Neuronal stem cell (in vitro differentiated cells): Measurements from ENCODE around the gene SSRP1.
"Not testable (repeated sequence)": the region's sequence is repeated elsewhere in the genome, so short reads cannot be mapped to it uniquely, and the experiment has no call there.

Source experiments
- DNase-seq: peaks from one replicate; pipeline ENCODE4 v3.0.0-alpha.2; 2013; ENCODE audit warnings: low spot score
- H2AFZ ChIP-seq: one replicate; pipeline ENCODE4 v1.6.1; 2013; ENCODE audit warnings: mild to moderate bottlenecking, low read length, inconsistent platforms
- H2AK5ac ChIP-seq: 2 replicates; pipeline ENCODE4 v1.6.1; 2013; ENCODE audit warnings: low read depth, mild to moderate bottlenecking, inconsistent platforms, low read length, moderate library complexity, mixed read lengths
- H2BK120ac ChIP-seq: 2 replicates; pipeline ENCODE4 v1.6.1; 2013; ENCODE audit warnings: low read depth, mild to moderate bottlenecking, inconsistent platforms, low read length, moderate library complexity, mixed read lengths
- H2BK12ac ChIP-seq: one replicate; pipeline ENCODE4 v1.6.1; 2013; ENCODE audit warnings: low read length, inconsistent platforms
- H2BK15ac ChIP-seq: 2 replicates; pipeline ENCODE4 v1.6.1; 2013; ENCODE audit warnings: mild to moderate bottlenecking, low read length, inconsistent platforms, mixed read lengths
- H2BK5ac ChIP-seq: one replicate; pipeline ENCODE4 v1.6.1; 2013; ENCODE audit warnings: inconsistent platforms, mild to moderate bottlenecking, low read length, moderate library complexity
- H3K14ac ChIP-seq: one replicate; pipeline ENCODE4 v1.6.1; 2013; ENCODE audit warnings: low read length, inconsistent platforms
- H3K18ac ChIP-seq: 2 replicates; pipeline ENCODE4 v1.6.1; 2013; ENCODE audit warnings: low read length, inconsistent platforms
- H3K23ac ChIP-seq: 2 replicates; pipeline ENCODE4 v1.6.1; 2013; ENCODE audit warnings: low read depth, mild to moderate bottlenecking, mixed read lengths, low read length, inconsistent platforms; ENCODE audit not compliant: poor library complexity
- H3K27ac ChIP-seq: replicated peaks from 3 replicates; pipeline ENCODE4 v1.5.1; 2013; ENCODE audit warnings: low read length, inconsistent platforms
- H3K27me3 ChIP-seq, 3 experiments: 2 replicates each; pipeline ENCODE4 v1.6.1; 2013; ENCODE audit warnings: low read length in 3 of 3, mild to moderate bottlenecking in 2 of 3, inconsistent platforms in 1 of 3, low read depth in 1 of 3, mixed read lengths in 1 of 3, moderate library complexity in 1 of 3; ENCODE audit not compliant: control insufficient read depth in 3 of 3, insufficient read depth in 3 of 3
- H3K36me3 ChIP-seq, 2 donors: replicated peaks in 1 of 2; 2 replicates each; pipeline ENCODE4 v1.6.1; 2013; ENCODE audit warnings: low read length in 2 of 2; ENCODE audit not compliant: control insufficient read depth in 2 of 2, insufficient read depth in 2 of 2
- H3K4ac ChIP-seq: 2 replicates; pipeline ENCODE4 v1.6.1; 2013; ENCODE audit warnings: inconsistent platforms, mild to moderate bottlenecking, low read length, moderate library complexity
- H3K4me1 ChIP-seq, 2 donors: 1 replicate in 1 of 2; 2 replicates in 1 of 2; pipeline ENCODE4 v1.6.1; 2013; ENCODE audit warnings: low read length in 2 of 2, low read depth in 1 of 2; ENCODE audit not compliant: control insufficient read depth in 2 of 2, insufficient read depth in 1 of 2
- H3K4me2 ChIP-seq: one replicate; pipeline ENCODE4 v1.6.1; 2013; ENCODE audit warnings: mild to moderate bottlenecking, low read length, inconsistent platforms; ENCODE audit not compliant: insufficient read depth, poor library complexity, severe bottlenecking
- H3K4me3 ChIP-seq, 2 donors: 2 replicates each; pipeline ENCODE4 v1.5.1; 2013; ENCODE audit warnings: low read length in 2 of 2, mild to moderate bottlenecking in 2 of 2, inconsistent platforms in 1 of 2, moderate library complexity in 1 of 2
- H3K79me1 ChIP-seq: one replicate; pipeline ENCODE4 v1.6.1; 2013; ENCODE audit warnings: low read depth, mild to moderate bottlenecking, inconsistent platforms, low read length, moderate library complexity
- H3K9ac ChIP-seq: one replicate; pipeline ENCODE4 v1.6.1; 2013; ENCODE audit warnings: mild to moderate bottlenecking, low read depth, low read length, inconsistent platforms; ENCODE audit not compliant: poor library complexity
- H3K9me3 ChIP-seq, 2 donors: replicated peaks in 1 of 2; 2 replicates each; pipeline versions ENCODE3 to v1.6.1; 2013; ENCODE audit warnings: low read length in 2 of 2, mild to moderate bottlenecking in 2 of 2, inconsistent platforms in 1 of 2, low read depth in 1 of 2, mixed read lengths in 1 of 2, moderate library complexity in 1 of 2; ENCODE audit not compliant: control insufficient read depth in 2 of 2, insufficient read depth in 1 of 2
- H4K8ac ChIP-seq: one replicate; pipeline ENCODE4 v1.6.1; 2013; ENCODE audit warnings: low read depth, mild to moderate bottlenecking, inconsistent platforms, low read length, moderate library complexity
- H4K91ac ChIP-seq: one replicate; pipeline ENCODE4 v1.6.1; 2013; ENCODE audit warnings: low read length, low read depth, mild to moderate bottlenecking, inconsistent platforms; ENCODE audit not compliant: poor library complexity
- WGBS, 2 donors: extraction: QIAGEN DNeasy Blood & Tissue Kit; methylation state at CpG; one replicate each; pipeline ENCODE4 v1.1.7; 2013; ENCODE audit warnings: missing lambda C conversion rate in 2 of 2, mixed read lengths in 1 of 2; ENCODE audit not compliant: insufficient read length in 2 of 2, insufficient replicate concordance in 1 of 2; ENCODE audit errors: extremely low coverage in 2 of 2; 5-methylcytosine and 5-hydroxymethylcytosine counted together

The SSRP1 gene

GRCh38 chr11:57281546-57281945, 54.1 kb downstream of the SSRP1 start:
- H3K4me3 ChIP-seq, H3K9ac ChIP-seq, H2AFZ ChIP-seq, H3K36me3 ChIP-seq, H3K18ac ChIP-seq, H2BK12ac ChIP-seq, H4K8ac ChIP-seq, DNase-seq, H2BK15ac ChIP-seq, H4K91ac ChIP-seq, H3K14ac ChIP-seq, H2AK5ac ChIP-seq, H3K4me2 ChIP-seq, H3K4ac ChIP-seq, H3K4me1 ChIP-seq, H3K27me3 ChIP-seq, H2BK120ac ChIP-seq, H2BK5ac ChIP-seq, H3K79me1 ChIP-seq, H3K27ac ChIP-seq, H3K9me3 ChIP-seq, H3K23ac ChIP-seq: not testable (repeated sequence)
- no CpG with 5 or more reads among the region's 6 CpGs for WGBS, 2 donors

GRCh38 chr11:57279116-57279515, 56.6 kb downstream of the SSRP1 start:
- H2AK5ac ChIP-seq, result no peak overlapping the region
- peaks cover 0 to 3% (median 0%) of the 10 kb centered on the region in 3 experiments for H3K27me3 ChIP-seq
- no peaks in the 10 kb centered on the region for H3K36me3 ChIP-seq
- H3K9me3 ChIP-seq, result no peaks in the 10 kb centered on the region
- no peak overlapping the region for H3K27ac ChIP-seq
- H2BK5ac ChIP-seq, result no peak overlapping the region
- DNase-seq, result no peak
- no peak overlapping the region for H2BK15ac ChIP-seq
- H3K9ac ChIP-seq, result no peak overlapping the region
- no peak overlapping the region for H2BK12ac ChIP-seq
- no peak overlapping the region for H2AFZ ChIP-seq
- no peak overlapping the region for H3K18ac ChIP-seq
- H2BK120ac ChIP-seq, result no peak overlapping the region
- no peak overlapping the region for H3K14ac ChIP-seq
- H3K4me3 ChIP-seq, result no peak overlapping the region
- WGBS, 2 donors, result no CpG with 5 or more reads among the region's 5 CpGs
- no peaks in the 10 kb centered on the region for H3K79me1 ChIP-seq
- peaks cover 7 to 9% of the 10 kb centered on the region in 2 donors for H3K4me1 ChIP-seq
- no peak overlapping the region for H4K91ac ChIP-seq
- H3K23ac ChIP-seq, result no peak overlapping the region
- H4K8ac ChIP-seq, result no peak overlapping the region
- H3K4me2 ChIP-seq, result no peak overlapping the region
- H3K4ac ChIP-seq, result no peak overlapping the region

DNA sequence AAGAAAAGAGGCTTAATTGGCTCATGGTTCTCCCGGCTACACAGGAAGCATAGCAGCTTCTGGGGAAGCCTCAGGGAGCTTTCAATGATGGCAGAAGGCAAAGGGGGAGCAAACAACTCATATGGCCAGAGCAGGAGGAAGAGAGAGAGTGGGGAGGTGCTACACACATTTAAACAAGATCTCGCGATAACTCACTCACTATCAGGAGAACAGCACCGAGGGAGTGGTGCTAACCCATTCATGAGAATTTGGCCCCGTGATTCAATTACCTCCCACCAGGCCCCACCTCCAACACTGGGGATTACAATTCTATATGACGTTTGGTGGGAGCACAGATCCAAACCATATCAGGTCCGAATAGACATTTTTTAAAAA, 57.0 kb downstream of the SSRP1 start:
- Histone ChIP-seq H2AK5ac (no peak overlapping the region), H2BK5ac (no peak overlapping the region), H3K27ac (no peak overlapping the region), H3K4me1 (peaks cover 5 to 7% of the 10 kb centered on the region in 2 donors), H4K91ac (no peak overlapping the region), H3K27me3 (peaks cover 0 to 1% (median 0%) of the 10 kb centered on the region in 3 experiments), H3K79me1 (no peaks in the 10 kb centered on the region), H2BK12ac (no peak overlapping the region), H3K36me3 (no peaks in the 10 kb centered on the region), H4K8ac (no peak overlapping the region), H3K18ac (no peak overlapping the region), H3K4me2 (no peak overlapping the region), H3K4ac (no peak overlapping the region), H2BK120ac (no peak overlapping the region), H3K9me3 (peaks cover 0 to under 1% of the 10 kb centered on the region in 2 donors), H3K4me3 (no peak overlapping the region), H3K23ac (no peak overlapping the region), H3K9ac (no peak overlapping the region), H3K14ac (no peak overlapping the region), H2BK15ac (no peak overlapping the region), H2AFZ (peak overlapping the region; percentile 88)
- no CpG with 5 or more reads among the region's 7 CpGs for WGBS, 2 donors
- DNase-seq, result no peak

- peaks cover 0 to 5% of the 10 kb centered on the region in 2 donors for H3K9me3 ChIP-seq
- no peak overlapping the region for H2AK5ac ChIP-seq
- H3K4me2 ChIP-seq, result peak overlapping the region; percentile 39
- peak; percentile 70 for DNase-seq
- no peaks in the 10 kb centered on the region for H3K36me3 ChIP-seq
- no peak overlapping the region for H2BK12ac ChIP-seq
- no peak overlapping the region for H4K8ac ChIP-seq
- H3K23ac ChIP-seq, result no peak overlapping the region
- no peak overlapping the region for H3K18ac ChIP-seq
- H3K4me3 ChIP-seq, result peak overlapping the region in 1 of 2 donors; percentile 6
- no peak overlapping the region for H3K4ac ChIP-seq
- no peak overlapping the region for H2BK5ac ChIP-seq
- peaks cover 4 to 5% of the 10 kb centered on the region in 2 donors for H3K4me1 ChIP-seq
- H3K9ac ChIP-seq, result no peak overlapping the region
- H2AFZ ChIP-seq, result peak overlapping the region; percentile 88
- H2BK15ac ChIP-seq, result no peak overlapping the region
- H3K14ac ChIP-seq, result no peak overlapping the region
- H3K27ac ChIP-seq, result no peak overlapping the region
- H2BK120ac ChIP-seq, result no peak overlapping the region
- WGBS, 2 donors, result no CpG with 5 or more reads among the region's 14 CpGs
- no peaks in the 10 kb centered on the region for H3K79me1 ChIP-seq
- peaks cover 0 to 3% (median 0%) of the 10 kb centered on the region in 3 experiments for H3K27me3 ChIP-seq
- H4K91ac ChIP-seq, result no peak overlapping the region
Observed at GRCh38 chr11:57277845-57278720, 57.6 kb downstream of the SSRP1 start.
